PC-3 (cell line): ENCODE results near the gene HERPUD1. TPM values are rescaled to one million over a fixed set of nuclear protein-coding genes. Genes with fewer than 3 reads are reported as not detected.

ENCODE experiments used
- ATAC-seq: fragments of 200-7000 bp; cut with Tn5 transposase; 2 replicates; pipeline ENCODE4 v1.9.1; 2020; ENCODE audit warnings: mild to moderate bottlenecking, moderate library complexity
- BruUV-seq: library from RNA; stranded (reverse); fragments of 400-500 nt; replicated peaks from 2 replicates; lab custom pipeline; 2021; lab: Mats Ljungman, UMichigan
- CTCF ChIA-PET: fragments of 300-600 bp; sonication (Branson Sonifier 250); formaldehyde crosslinking; loops from one replicate; lab custom pipeline; 2022; ENCODE audit warnings: antibody characterized with exemption; lab: Charles Lee
- POLR2A ChIA-PET: fragments of 300-600 bp; sonication (Branson Sonifier 250); formaldehyde crosslinking; loops from one replicate; lab custom pipeline; 2022; ENCODE audit warnings: antibody characterized with exemption; ENCODE audit not compliant: unreplicated experiment; lab: Charles Lee
- DNase-seq: peaks from one replicate; pipeline ENCODE4 v3.0.0-alpha.2; 2015
- H2AFZ ChIP-seq: fragments of 300-600 bp; sonication (generic); 2 replicates; pipeline ENCODE4 v1.6.0; 2016; ENCODE audit warnings: antibody characterized with exemption, low read length
- H3F3A ChIP-seq: fragments of 300-600 bp; sonication (generic); one replicate; pipeline ENCODE4 v1.6.0; 2017; ENCODE audit warnings: antibody characterized with exemption, low read length, control low read depth, mild to moderate bottlenecking; ENCODE audit not compliant: unreplicated experiment
- H3K27ac ChIP-seq: fragments of 300-600 bp; sonication (generic); 2 replicates; pipeline ENCODE4 v1.5.1; 2016; ENCODE audit warnings: mild to moderate bottlenecking, low read length
- H3K27me3 ChIP-seq: fragments of 300-600 bp; sonication (generic); 2 replicates; pipeline ENCODE4 v1.6.1; 2016; ENCODE audit warnings: low read length, mixed read lengths
- H3K36me3 ChIP-seq: fragments of 300-600 bp; sonication (generic); 2 replicates; pipeline ENCODE4 v1.6.1; 2016; ENCODE audit warnings: low read depth, mixed run types, low read length, mixed read lengths
- H3K4me1 ChIP-seq: fragments of 300-600 bp; sonication (generic); 2 replicates; pipeline ENCODE4 v1.5.1; 2016; ENCODE audit warnings: low read length; ENCODE audit not compliant: insufficient read depth
- H3K4me2 ChIP-seq: fragments of 300-600 bp; sonication (generic); 2 replicates; pipeline ENCODE4 v1.6.0; 2016; ENCODE audit warnings: low read length
- H3K4me3 ChIP-seq: fragments of 300-600 bp; sonication (generic); 2 replicates; pipeline ENCODE4 v1.5.1; 2016; ENCODE audit warnings: mild to moderate bottlenecking, low read length, mixed read lengths
- H3K79me2 ChIP-seq: fragments of 300-600 bp; sonication (generic); 2 replicates; pipeline ENCODE4 v1.6.1; 2017; ENCODE audit warnings: low read length, mixed read lengths
- H3K9ac ChIP-seq: fragments of 300-600 bp; sonication (generic); 2 replicates; pipeline ENCODE4 v1.6.0; 2016; ENCODE audit warnings: mild to moderate bottlenecking, low read length
- H3K9me2 ChIP-seq: fragments of 300-600 bp; sonication (generic); replicated peaks from 2 replicates; pipeline ENCODE4 v1.6.1; 2016; ENCODE audit warnings: mixed run types, low read length, mixed read lengths
- H3K9me3 ChIP-seq: fragments of 300-600 bp; sonication (generic); 2 replicates; pipeline ENCODE4 v1.6.1; 2016; ENCODE audit warnings: low read length, mixed read lengths
- H4K20me1 ChIP-seq: fragments of 300-600 bp; sonication (generic); 2 replicates; pipeline ENCODE4 v1.6.1; 2016; ENCODE audit warnings: low read length, mixed read lengths
- CTCF ChIP-seq: fragments of 300-600 bp; sonication (generic); conservative IDR thresholded peaks from 2 replicates; pipeline ENCODE4 v1.5.1; 2017; ENCODE audit warnings: antibody characterized with exemption, low read depth, mild to moderate bottlenecking, low read length
- EZH2 ChIP-seq: fragments of 300-600 bp; sonication (generic); IDR thresholded peaks from one replicate; pipeline ENCODE4 v1.6.1; 2017; ENCODE audit warnings: antibody characterized with exemption, mild to moderate bottlenecking, low read length; ENCODE audit not compliant: unreplicated experiment
- EZH2phosphoT487 ChIP-seq: fragments of 300-600 bp; sonication (generic); IDR thresholded peaks from 2 replicates; pipeline ENCODE4 v1.6.1; 2018; ENCODE audit warnings: mild to moderate bottlenecking, antibody characterized with exemption, low read length, borderline replicate concordance
- intact Hi-C: fragments of 100-400 bp; cut with micrococcal nuclease; formaldehyde crosslinking; loops from 2 replicates; pipeline ENCODE4 v1.9.0; 2023
- total RNA-seq: library from RNA; depleted of rRNA; stranded (reverse); fragments of >200 nt; gene quantifications from 2 replicates; pipeline ENCODE4 v1.2.3, GENCODE V29; 2014

The HERPUD1 gene
- total RNA-seq, 1 experiment from 2014 or later = 54.9 TPM

DNA sequence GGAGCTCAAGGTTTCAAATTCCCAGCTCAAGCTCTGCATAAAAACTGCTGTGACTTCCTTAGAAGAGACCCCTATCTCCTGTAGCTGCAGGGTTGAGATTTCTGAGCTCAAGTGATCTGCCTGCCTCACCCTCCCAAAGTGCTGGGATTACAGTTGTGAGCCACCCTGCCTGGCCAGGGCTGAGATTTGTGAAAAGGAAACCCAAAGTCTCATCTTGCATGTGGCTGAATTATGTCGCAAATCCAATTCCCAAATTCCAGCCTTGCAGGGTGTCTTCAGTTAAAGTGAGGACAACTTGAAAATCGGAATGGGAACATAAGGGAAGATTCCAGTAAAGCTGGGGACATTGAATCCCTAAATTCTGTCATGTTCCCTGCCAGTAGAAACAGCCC is 15.7 kb downstream of the HERPUD1 start:
- BruUV-seq = no TSS peak
- ATAC-seq = no peak
- TF ChIP-seq CTCF (no peak), EZH2phosphoT487 (no peak), EZH2 (no peak)
- H3K9me2 ChIP-seq = no peaks in the 10 kb centered on the region
- H4K20me1 ChIP-seq = no peaks in the 10 kb centered on the region
- POLR2A ChIA-PET = interaction anchor here (0.5 kb wide), 2 partner anchors 240 to 321 kb away, joined by 4 read pairs; no protein-coding TSS in a partner anchor
- H3K4me2 ChIP-seq = no peak overlapping the region
- no peak overlapping the region for H3K4me3 ChIP-seq
- DNase-seq = no peak
- no peaks in the 10 kb centered on the region for H3K79me2 ChIP-seq
- no peaks in the 10 kb centered on the region for H3F3A ChIP-seq
- H3K36me3 ChIP-seq = peaks cover 16% of the 10 kb centered on the region; the same call in 1 of the 2 replicates
- H3K27me3 ChIP-seq = no peaks in the 10 kb centered on the region
- CTCF ChIA-PET = interaction anchor here (0.8 kb wide), 1 partner anchor 98 kb away, joined by 3 read pairs; no protein-coding TSS in a partner anchor
- H2AFZ ChIP-seq = no peak overlapping the region
- no peak overlapping the region for H3K27ac ChIP-seq
- no peaks in the 10 kb centered on the region for H3K9me3 ChIP-seq
- no peak overlapping the region for H3K9ac ChIP-seq
- peaks cover 17% of the 10 kb centered on the region for H3K4me1 ChIP-seq
- intact Hi-C loops = loop anchor here (5.0 to 10.0 kb wide), 4 partner anchors 40 to 220 kb away; partner anchors contain the start of genes NLRC5 and SLC12A3

GRCh38 chr16:56948234-56948633 is 16.3 kb downstream of the HERPUD1 start:
- H4K20me1 ChIP-seq = no peaks in the 10 kb centered on the region
- H3K9me3 ChIP-seq = no peaks in the 10 kb centered on the region
- H3K36me3 ChIP-seq = peaks cover 11% of the 10 kb centered on the region; the same call in 1 of the 2 replicates
- H3K27ac ChIP-seq = no peak overlapping the region
- no peaks in the 10 kb centered on the region for H3K27me3 ChIP-seq
- H3K4me3 ChIP-seq = no peak overlapping the region
- no TSS peak for BruUV-seq
- TF ChIP-seq EZH2 = no peak
- TF ChIP-seq CTCF = no peak
- no peak for TF ChIP-seq EZH2phosphoT487
- H2AFZ ChIP-seq = no peak overlapping the region
- DNase-seq = no peak
- H3K79me2 ChIP-seq = no peaks in the 10 kb centered on the region
- POLR2A ChIA-PET = no interaction called here
- peaks cover 17% of the 10 kb centered on the region for H3K4me1 ChIP-seq
- no peak for ATAC-seq
- CTCF ChIA-PET = no interaction called here
- no peak overlapping the region for H3K4me2 ChIP-seq
- H3K9me2 ChIP-seq = no peaks in the 10 kb centered on the region
- intact Hi-C loops = loop anchor here (5.0 to 10.0 kb wide), 4 partner anchors 39 to 219 kb away; partner anchors contain the start of genes NLRC5 and SLC12A3
- H3F3A ChIP-seq = no peaks in the 10 kb centered on the region
- H3K9ac ChIP-seq = no peak overlapping the region

GRCh38 chr16:56950051-56950450 is 18.1 kb downstream of the HERPUD1 start:
- no peaks in the 10 kb centered on the region for H3F3A ChIP-seq
- intact Hi-C loops = no loop called here
- no peak overlapping the region for H3K4me3 ChIP-seq
- POLR2A ChIA-PET = no interaction called here
- H3K4me2 ChIP-seq = no peak overlapping the region
- CTCF ChIA-PET = no interaction called here
- no peaks in the 10 kb centered on the region for H3K9me2 ChIP-seq
- no TSS peak for BruUV-seq
- no peaks in the 10 kb centered on the region for H3K9me3 ChIP-seq
- H3K79me2 ChIP-seq = no peaks in the 10 kb centered on the region
- peaks cover 4% of the 10 kb centered on the region for H3K4me1 ChIP-seq
- no peaks in the 10 kb centered on the region for H3K27me3 ChIP-seq
- TF ChIP-seq EZH2 (no peak), CTCF (no peak), EZH2phosphoT487 (no peak)
- ATAC-seq (no peak), DNase-seq (no peak)
- no peak overlapping the region for H2AFZ ChIP-seq
- no peaks in the 10 kb centered on the region for H4K20me1 ChIP-seq
- no peak overlapping the region for H3K9ac ChIP-seq
- no peak overlapping the region for H3K27ac ChIP-seq
- H3K36me3 ChIP-seq = no peaks in the 10 kb centered on the region
